Esophagus squamous epithelium (tissue), 4 donors: ENCODE results near the gene IER5L.

Source experiments
- CTCF ChIP-seq, 6 experiments: fragments of 450-650 bp in 4 of 6; fragments of 200-600 bp in 2 of 6; sonication (generic) in 2 of 6; IDR thresholded peaks; one replicate each; pipeline ENCODE4 v1.5.1; 2016 to 2019; ENCODE audit warnings: antibody characterized with exemption in 6 of 6, mild to moderate bottlenecking in 4 of 6, moderate library complexity in 4 of 6
- POLR2A ChIP-seq, 4 donors: fragments of 450-650 bp; IDR thresholded peaks; one replicate each; pipeline ENCODE4 v1.6.1; 2017; ENCODE audit warnings: antibody characterized with exemption in 4 of 4, mild to moderate bottlenecking in 4 of 4, moderate library complexity in 3 of 4

GRCh38 chr9:129170229-129170628, 7.8 kb downstream of the IER5L start:
- no peak for TF ChIP-seq CTCF (IDR thresholded peaks at IDR 0.05)
- no peak for TF ChIP-seq POLR2A (IDR thresholded peaks at IDR 0.05)
